Thymus (tissue), 11 donors: ENCODE measurements around the gene ACBD4. TPM values are rescaled to one million over a fixed set of nuclear protein-coding genes. Genes with fewer than 3 reads are reported as not detected.
"Not testable (repeated sequence)": the region's sequence is repeated elsewhere in the genome, so short reads cannot be mapped to it uniquely, and the experiment has no call there.

ENCODE experiments used
- DNase-seq, 9 donors: peaks; one replicate each; pipeline ENCODE4 v3.0.0-alpha.2; 2013; ENCODE audit warnings: low spot score in 9 of 9, low read depth in 6 of 9, missing footprints in 1 of 9
- H3K27ac ChIP-seq, 2 donors: one replicate each; pipeline ENCODE4 v1.5.1; 2013; ENCODE audit warnings: control low read depth in 1 of 2, low read depth in 1 of 2, low read length in 1 of 2, mild to moderate bottlenecking in 1 of 2, moderate library complexity in 1 of 2
- H3K27me3 ChIP-seq, 2 donors: one replicate each; pipeline ENCODE4 v1.5.1; 2013; ENCODE audit warnings: low read length in 1 of 2; ENCODE audit not compliant: control insufficient read depth in 2 of 2, insufficient read depth in 1 of 2
- H3K36me3 ChIP-seq, 2 donors: one replicate each; pipeline ENCODE4 v1.5.1; 2013; ENCODE audit warnings: low read length in 1 of 2, mild to moderate bottlenecking in 1 of 2, moderate library complexity in 1 of 2; ENCODE audit not compliant: control insufficient read depth in 2 of 2, insufficient read depth in 2 of 2
- H3K4me1 ChIP-seq, 2 donors: one replicate each; pipeline ENCODE4 v1.5.1; 2013; ENCODE audit warnings: low read length in 2 of 2; ENCODE audit not compliant: control insufficient read depth in 2 of 2, insufficient read depth in 2 of 2
- H3K4me3 ChIP-seq, 2 donors: one replicate each; pipeline ENCODE4 v1.5.1; 2013; ENCODE audit warnings: low read length in 2 of 2, control low read depth in 1 of 2, mild to moderate bottlenecking in 1 of 2
- H3K9me3 ChIP-seq, 2 donors: one replicate each; pipeline ENCODE4 v1.5.1; 2013; ENCODE audit warnings: low read length in 1 of 2, mild to moderate bottlenecking in 1 of 2; ENCODE audit not compliant: control insufficient read depth in 2 of 2, insufficient read depth in 1 of 2
- WGBS: extraction: QIAGEN DNeasy Blood & Tissue Kit; methylation state at CpG from one replicate; pipeline ENCODE4 v1.1.7; 2013; 5-methylcytosine and 5-hydroxymethylcytosine counted together
- polyA plus RNA-seq: library from polyadenylated mRNA; stranded (reverse); fragments of 200-250 nt; gene quantifications from one replicate; pipeline ENCODE4 v1.2.3, GENCODE V29; 2013
- total RNA-seq: library from RNA; stranded (reverse); fragments of 120-200 nt; gene quantifications from one replicate; pipeline ENCODE4 v1.2.4, GENCODE V29; 2013
- donor health status: healthy.

Gene ACBD4
- total and polyA plus RNA-seq, 2 donors, result 4.7 to 26.5 TPM

DNA sequence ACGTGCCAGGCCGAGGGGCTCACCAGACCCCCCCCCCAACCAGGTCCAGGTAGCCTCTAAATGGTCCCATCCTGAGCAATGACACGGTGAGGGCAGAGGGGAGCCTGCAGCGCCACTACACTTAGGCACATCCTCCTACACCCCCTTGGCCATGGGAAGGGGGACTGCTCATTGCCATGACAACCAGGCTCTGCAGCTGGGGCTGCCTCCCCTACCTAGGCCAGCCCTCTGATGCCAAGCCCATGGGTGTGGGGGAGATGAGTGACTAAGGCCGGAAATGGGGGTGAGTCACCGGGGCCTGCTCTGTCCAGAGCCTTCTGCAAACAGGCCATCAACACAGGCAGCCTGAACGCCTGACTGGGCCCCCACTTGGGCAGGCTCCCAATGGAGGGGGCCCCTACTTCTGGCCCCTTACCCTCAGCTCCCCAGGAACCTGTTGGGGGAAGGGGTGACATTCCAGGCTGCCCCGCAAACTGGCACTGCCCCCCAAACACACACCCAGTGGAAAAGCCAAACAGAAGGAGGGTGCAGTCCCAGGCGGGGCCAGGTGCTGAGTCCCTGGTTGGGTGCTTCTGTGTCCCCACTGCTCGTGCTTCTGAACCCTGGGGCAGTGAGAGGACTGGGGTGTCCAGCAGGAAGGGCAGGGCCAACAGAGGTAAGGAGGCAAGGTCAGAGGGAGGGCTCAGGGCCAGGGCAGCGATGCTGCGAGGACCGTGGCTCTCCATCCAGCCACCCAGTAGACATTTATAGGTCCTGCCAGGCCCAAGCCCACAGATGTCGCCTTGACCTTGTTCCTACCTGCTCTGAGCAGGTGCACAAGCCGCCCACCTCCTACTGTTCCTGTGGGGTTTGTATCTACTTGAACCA lies 11.3 kb upstream of the ACBD4 start:
- Histone ChIP-seq H3K36me3 (no peaks in the 10 kb centered on the region), H3K4me3 (no peak overlapping the region), H3K9me3 (no peaks in the 10 kb centered on the region), H3K27me3 (peaks cover 8 to 41% of the 10 kb centered on the region in 2 donors), H3K4me1 (no peaks in the 10 kb centered on the region), H3K27ac (peak overlapping the region in 1 of 2 donors; percentile 10)
- no peak for DNase-seq
- 89% methylated on average over 15 of the region's 15 CpGs for WGBS

GRCh38 chr17:45124797-45125122 lies 10.7 kb upstream of the ACBD4 start:
- WGBS, result 93% methylated on average over 5 of the region's 5 CpGs
- peaks cover 8 to 37% of the 10 kb centered on the region in 2 donors for H3K27me3 ChIP-seq
- not testable (repeated sequence) for DNase-seq, H3K4me1 ChIP-seq, H3K9me3 ChIP-seq, H3K4me3 ChIP-seq, H3K27ac ChIP-seq, H3K36me3 ChIP-seq

DNA sequence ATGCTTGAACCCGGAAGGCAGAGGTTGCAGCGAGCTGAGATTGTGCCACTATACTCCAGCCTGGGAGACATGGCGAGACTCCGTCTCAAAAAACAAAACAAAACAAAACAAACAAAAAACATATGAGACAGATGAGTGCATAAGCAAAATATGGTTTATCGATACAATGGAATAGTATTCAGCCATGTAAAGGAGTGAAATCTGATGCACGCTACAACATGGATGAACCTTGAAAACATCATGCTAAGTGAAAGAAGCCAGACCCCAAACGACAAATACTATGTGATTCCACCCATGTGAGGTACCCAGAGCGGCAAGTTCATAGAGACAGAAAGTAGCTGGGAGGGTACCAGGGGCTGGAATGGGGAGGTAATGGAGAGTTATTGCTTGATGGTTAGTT lies 10.0 kb upstream of the ACBD4 start:
- no peak overlapping the region for H3K4me3 ChIP-seq
- H3K4me1 ChIP-seq, result no peaks in the 10 kb centered on the region
- H3K27ac ChIP-seq, result no peak overlapping the region
- H3K9me3 ChIP-seq, result no peaks in the 10 kb centered on the region
- DNase-seq, result no peak
- peaks cover 8 to 37% of the 10 kb centered on the region in 2 donors for H3K27me3 ChIP-seq
- H3K36me3 ChIP-seq, result no peaks in the 10 kb centered on the region
- WGBS, result 98% methylated on average over 8 of the region's 8 CpGs

DNA sequence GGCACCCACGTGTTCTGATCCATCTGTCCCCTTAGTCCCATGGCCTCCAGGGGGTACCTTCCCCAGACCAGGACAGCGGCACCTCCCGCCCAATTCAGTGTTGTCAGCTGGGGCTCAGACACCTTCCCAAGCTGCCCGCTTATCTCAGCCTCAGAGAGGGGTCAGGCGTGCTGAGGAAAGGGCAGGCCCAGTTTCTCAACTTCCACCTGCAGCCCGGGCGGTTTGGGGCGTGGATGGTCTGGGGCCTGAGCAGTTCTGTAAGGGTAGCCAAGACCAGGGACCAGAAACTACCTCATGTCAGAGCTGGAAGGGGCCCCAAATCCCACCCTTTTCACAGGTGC lies 8.3 kb upstream of the ACBD4 start:
- H3K27ac ChIP-seq, result no peak overlapping the region
- DNase-seq, result no peak
- 96% methylated on average over 8 of the region's 8 CpGs for WGBS

DNA sequence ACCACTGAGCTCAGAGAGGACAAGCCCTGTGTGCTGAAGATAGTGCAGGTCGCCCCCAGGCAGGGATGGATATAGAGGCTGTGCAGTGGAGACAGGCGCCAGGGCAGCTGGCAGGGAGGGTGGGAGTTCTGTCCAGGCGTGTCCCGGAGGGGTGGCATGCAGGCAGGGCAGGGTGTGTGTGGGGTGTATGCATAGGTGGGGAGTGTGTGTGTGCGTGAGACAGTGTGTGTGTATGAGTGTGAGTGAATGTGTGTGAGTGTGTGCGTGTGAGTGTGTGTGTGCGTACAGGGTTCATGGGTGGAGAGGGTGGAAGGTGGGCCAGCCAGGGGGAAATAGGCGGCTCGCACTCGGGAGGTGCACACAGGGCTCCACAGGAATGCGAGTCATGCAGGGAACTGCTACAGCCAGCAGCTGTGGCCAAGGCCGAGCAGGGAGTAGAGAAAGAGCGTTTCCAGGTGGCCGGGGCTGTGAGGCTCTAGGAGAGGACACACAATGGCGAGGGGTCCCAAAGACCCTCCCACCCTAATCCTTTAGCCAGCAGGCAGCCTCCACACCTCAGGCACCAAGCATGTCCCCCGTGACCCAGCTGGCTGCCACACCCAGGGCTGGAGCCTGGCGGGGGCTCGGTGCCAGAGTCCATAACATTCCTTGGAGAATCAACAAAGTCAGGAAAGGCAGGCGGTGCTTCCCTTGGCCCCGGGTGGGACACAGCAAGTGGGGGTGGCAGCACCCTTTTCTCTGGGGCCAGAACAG lies 7.8 kb upstream of the ACBD4 start:
- H3K36me3 ChIP-seq, result no peaks in the 10 kb centered on the region
- H3K27me3 ChIP-seq, result peaks cover 8 to 31% of the 10 kb centered on the region in 2 donors
- peaks cover 0 to 3% of the 10 kb centered on the region in 2 donors for H3K9me3 ChIP-seq
- DNase-seq, result no peak
- no peak overlapping the region for H3K27ac ChIP-seq
- 89% methylated on average over 20 of the region's 20 CpGs for WGBS
- peaks cover 6 to 9% of the 10 kb centered on the region in 2 donors for H3K4me1 ChIP-seq
- H3K4me3 ChIP-seq, result no peak overlapping the region

More for the DNA sequence above, 8.3 kb upstream of the ACBD4 start:
- peaks cover 6 to 8% of the 10 kb centered on the region in 2 donors for H3K4me1 ChIP-seq
- H3K4me3 ChIP-seq, result no peak overlapping the region
- H3K9me3 ChIP-seq, result no peaks in the 10 kb centered on the region
- no peaks in the 10 kb centered on the region for H3K36me3 ChIP-seq
- peaks cover 8 to 36% of the 10 kb centered on the region in 2 donors for H3K27me3 ChIP-seq

GRCh38 chr17:45128331-45128730 lies 7.2 kb upstream of the ACBD4 start:
- no peak overlapping the region for H3K27ac ChIP-seq
- H3K36me3 ChIP-seq, result no peaks in the 10 kb centered on the region
- peaks cover 0 to 5% of the 10 kb centered on the region in 2 donors for H3K9me3 ChIP-seq
- peaks cover 8 to 35% of the 10 kb centered on the region in 2 donors for H3K27me3 ChIP-seq
- 90% methylated on average over 5 of the region's 5 CpGs for WGBS
- no peak overlapping the region for H3K4me3 ChIP-seq
- peaks cover 10 to 15% of the 10 kb centered on the region in 2 donors for H3K4me1 ChIP-seq
- DNase-seq, result no peak

GRCh38 chr17:45128989-45129388 lies 6.5 kb upstream of the ACBD4 start:
- no peak for DNase-seq
- Histone ChIP-seq H3K27me3 (peaks cover 8 to 32% of the 10 kb centered on the region in 2 donors), H3K27ac (no peak overlapping the region), H3K36me3 (no peaks in the 10 kb centered on the region), H3K4me1 (peaks cover 10 to 16% of the 10 kb centered on the region in 2 donors), H3K4me3 (no peak overlapping the region), H3K9me3 (peaks cover 0 to 5% of the 10 kb centered on the region in 2 donors)
- WGBS, result over 99% methylated on average over 2 of the region's 2 CpGs

- Histone ChIP-seq H3K27ac (no peak overlapping the region), H3K36me3 (no peaks in the 10 kb centered on the region), H3K4me1 (peaks cover 10 to 16% of the 10 kb centered on the region in 2 donors), H3K4me3 (no peak overlapping the region), H3K9me3 (peaks cover 0 to 5% of the 10 kb centered on the region in 2 donors), H3K27me3 (peaks cover 8 to 32% of the 10 kb centered on the region in 2 donors)
- 94% methylated on average over 10 of the region's 10 CpGs for WGBS
- no peak for DNase-seq
These were observed 6.0 kb upstream of the ACBD4 start for GRCh38 chr17:45129426-45129939.
